HEK293 (cell line): ENCODE data around the gene CLDND1.

Source experiments
- CTCF ChIA-PET: fragments of 350-600 bp; formaldehyde crosslinking; extraction: SDS; loops from one replicate; lab custom pipeline; 2021; ENCODE audit warnings: antibody characterized with exemption; lab: Yijun Ruan, JAX
- POLR2A ChIA-PET: fragments of 300-600 bp; formaldehyde crosslinking; extraction: SDS; loops from one replicate; lab custom pipeline; 2020; ENCODE audit warnings: antibody characterized with exemption, inconsistent platforms; lab: Yijun Ruan, JAX
- H3K27ac ChIP-seq: fragments of 200-500 bp; sonication (Bioruptor generic); 2 replicates; pipeline ENCODE4 v1.5.1; 2014; ENCODE audit warnings: low read depth, low read length, control low read depth, inconsistent platforms; ENCODE audit errors: extremely low read depth
- H3K36me3 ChIP-seq, 2 experiments: fragments of 200-500 bp in 1 of 2; sonication (Bioruptor generic) in 1 of 2; 1 replicate in 1 of 2; 2 replicates in 1 of 2; pipeline ENCODE4 v1.5.1; 2014 to 2017; ENCODE audit warnings: inconsistent platforms in 2 of 2, low read length in 2 of 2; ENCODE audit not compliant: control insufficient read depth in 2 of 2, insufficient read depth in 1 of 2
- H3K4me1 ChIP-seq: fragments of 200-500 bp; sonication (Bioruptor generic); 2 replicates; pipeline ENCODE4 v1.5.1; 2014; ENCODE audit warnings: mild to moderate bottlenecking, low read length, inconsistent platforms; ENCODE audit not compliant: control insufficient read depth, insufficient read depth
- H3K4me3 ChIP-seq: 2 replicates; pipeline ENCODE4 v1.5.1; 2011; ENCODE audit warnings: low read depth, mild to moderate bottlenecking, control low read depth, low read length, moderate library complexity
- H3K9me3 ChIP-seq: fragments of 200-500 bp; sonication (Bioruptor generic); 2 replicates; pipeline ENCODE4 v1.5.1; 2014; ENCODE audit warnings: low read depth, low read length, inconsistent platforms; ENCODE audit not compliant: control insufficient read depth, insufficient read depth
- AEBP2 ChIP-seq: fragments of 450-650 bp; formaldehyde crosslinking; IDR thresholded peaks from 2 replicates; pipeline ENCODE4 v1.5.1; 2016; ENCODE audit warnings: missing biosample characterization, missing genetic modification characterization, borderline replicate concordance
- ATF2 ChIP-seq: fragments of 450-650 bp; formaldehyde crosslinking; IDR thresholded peaks from 2 replicates; pipeline ENCODE4 v1.5.1; 2016; ENCODE audit warnings: missing biosample characterization, missing genetic modification characterization, low read depth
- REST ChIP-seq: fragments of 450-650 bp; formaldehyde crosslinking; IDR thresholded peaks from 2 replicates; pipeline ENCODE4 v1.5.1; 2016; ENCODE audit warnings: missing biosample characterization, missing genetic modification characterization
- SP2 ChIP-seq: fragments of 450-650 bp; formaldehyde crosslinking; IDR thresholded peaks from 2 replicates; pipeline ENCODE4 v1.5.1; 2016; ENCODE audit warnings: missing biosample characterization, missing genetic modification characterization
- ZBTB26 ChIP-seq: fragments of 450-650 bp; formaldehyde crosslinking; optimal IDR thresholded peaks from 2 replicates; pipeline ENCODE3; 2016; ENCODE audit warnings: missing biosample characterization, mild to moderate bottlenecking, missing genetic modification characterization
- ZNF112 ChIP-seq: fragments of 450-650 bp; formaldehyde crosslinking; IDR thresholded peaks from 2 replicates; pipeline ENCODE4 v1.5.0; 2017; ENCODE audit warnings: missing biosample characterization, missing genetic modification characterization
- ZNF140 ChIP-seq: fragments of 450-650 bp; formaldehyde crosslinking; IDR thresholded peaks from 2 replicates; pipeline ENCODE4 v1.5.1; 2016; ENCODE audit warnings: missing biosample characterization, missing genetic modification characterization
- ZNF341 ChIP-seq: fragments of 450-650 bp; formaldehyde crosslinking; IDR thresholded peaks from 2 replicates; pipeline ENCODE4; 2016; ENCODE audit warnings: low read depth, missing biosample characterization, missing genetic modification characterization
- ZNF354C ChIP-seq: fragments of 450-650 bp; formaldehyde crosslinking; IDR thresholded peaks from 2 replicates; pipeline ENCODE4 v1.5.1; 2016; ENCODE audit warnings: missing biosample characterization, missing genetic modification characterization, low read depth, borderline replicate concordance
- ZNF362 ChIP-seq: fragments of 450-650 bp; formaldehyde crosslinking; IDR thresholded peaks from 2 replicates; pipeline ENCODE4 v1.5.1; 2016; ENCODE audit warnings: missing biosample characterization, missing genetic modification characterization
- ZNF513 ChIP-seq: fragments of 450-650 bp; IDR thresholded peaks from 2 replicates; pipeline ENCODE4 v1.5.1; 2018; ENCODE audit warnings: missing biosample characterization, missing genetic modification characterization
- ZNF639 ChIP-seq: fragments of 450-650 bp; formaldehyde crosslinking; IDR thresholded peaks from 2 replicates; pipeline ENCODE4 v1.5.1; 2016; ENCODE audit warnings: missing biosample characterization, missing genetic modification characterization
- ZNF660 ChIP-seq: fragments of 450-650 bp; IDR thresholded peaks from 2 replicates; pipeline ENCODE4 v1.5.1; 2018; ENCODE audit warnings: missing biosample characterization, mild to moderate bottlenecking, missing genetic modification characterization
- ZNF768 ChIP-seq: fragments of 450-650 bp; formaldehyde crosslinking; IDR thresholded peaks from 2 replicates; pipeline ENCODE4 v1.5.1; 2018; ENCODE audit warnings: missing biosample characterization, mild to moderate bottlenecking, missing genetic modification characterization

CLDND1 gene

GRCh38 chr3:98551236-98551635, 28.5 kb upstream of the CLDND1 start:
- POLR2A ChIA-PET: no interaction called here
- H3K27ac ChIP-seq: no peak overlapping the region
- no peak overlapping the region for H3K4me3 ChIP-seq
- H3K9me3 ChIP-seq: no peaks in the 10 kb centered on the region
- no peaks in the 10 kb centered on the region; the same call in 1 of the 2 replicates for H3K4me1 ChIP-seq
- no peaks in the 10 kb centered on the region for H3K36me3 ChIP-seq
- CTCF ChIA-PET: no interaction called here
- no peak for TF ChIP-seq ZBTB26 (tag by site-specific recombination)
- TF ChIP-seq ZNF362 (tag by site-specific recombination): no peak
- TF ChIP-seq ZNF660 (tag by site-specific recombination): no peak

GRCh38 chr3:98550833-98551232, 28.1 kb upstream of the CLDND1 start:
- no peak for TF ChIP-seq ZNF140 (tag by site-specific recombination)
- no peak for TF ChIP-seq ZNF341
- no peak for TF ChIP-seq AEBP2 (tag by site-specific recombination)
- TF ChIP-seq ZNF768: no peak
- no peak for TF ChIP-seq ZNF639 (tag by site-specific recombination)
- TF ChIP-seq SP2 (tag by site-specific recombination): no peak
- no peak for TF ChIP-seq ZNF112 (tag by site-specific recombination)
- TF ChIP-seq ZNF354C (tag by site-specific recombination): no peak
- no peak for TF ChIP-seq ATF2 (tag by site-specific recombination)
- TF ChIP-seq ZNF513: no peak
- TF ChIP-seq REST (tag by site-specific recombination): no peak
- Histone ChIP-seq H3K9me3 (no peaks in the 10 kb centered on the region), H3K27ac (no peak overlapping the region), H3K36me3 (no peaks in the 10 kb centered on the region), H3K4me1 (no peaks in the 10 kb centered on the region; the same call in 1 of the 2 replicates), H3K4me3 (no peak overlapping the region)
- ChIA-PET CTCF (no interaction called here), POLR2A (no interaction called here)
